Type B pancreatic cell (in vitro differentiated cells): ENCODE data around the gene ZBTB47. TPM values are rescaled to one million over a fixed set of nuclear protein-coding genes. Genes with fewer than 3 reads are reported as not detected.

Source experiments
- DNase-seq: peaks from one replicate; pipeline ENCODE4 v3.0.0; 2021; ENCODE audit warnings: mixed read lengths; ENCODE audit not compliant: unreplicated experiment; ENCODE audit errors: extremely low spot score
- H3K27ac Mint-ChIP-seq: 2 replicates; pipeline ENCODE4 v1.8.0; 2021; ENCODE audit warnings: mild to moderate bottlenecking, mixed read lengths
- H3K27me3 Mint-ChIP-seq: 2 replicates; pipeline ENCODE4 v1.8.0; 2021; ENCODE audit warnings: mixed read lengths
- H3K36me3 Mint-ChIP-seq: 2 replicates; pipeline ENCODE4 v1.8.0; 2021; ENCODE audit warnings: mixed read lengths
- H3K4me1 Mint-ChIP-seq: one replicate; pipeline ENCODE4 v1.8.0; 2021; ENCODE audit warnings: mixed read lengths; ENCODE audit not compliant: unreplicated experiment
- H3K4me3 Mint-ChIP-seq: 2 replicates; pipeline ENCODE4 v1.8.0; 2021; ENCODE audit warnings: mild to moderate bottlenecking, mixed read lengths
- H3K9me3 Mint-ChIP-seq: 2 replicates; pipeline ENCODE4 v1.8.0; 2021; ENCODE audit warnings: mixed read lengths
- CTCF ChIP-seq: fragments of 200-600 bp; sonication (generic); conservative IDR thresholded peaks from 2 replicates; pipeline ENCODE4 v1.5.0; 2021; ENCODE audit warnings: antibody characterized with exemption, mild to moderate bottlenecking
- total RNA-seq: library from RNA; stranded (reverse); gene quantifications from 2 replicates; pipeline ENCODE4 v1.2.1, GENCODE V29; 2021; ENCODE audit warnings: low replicate concordance

ZBTB47 gene
- total RNA-seq, 1 donor from 2014 or later = 8.1 TPM

- H3K27ac Mint-ChIP-seq = no peak overlapping the region
- H3K27me3 Mint-ChIP-seq = peaks cover 6% of the 10 kb centered on the region
- no peak overlapping the region for H3K4me3 Mint-ChIP-seq
- no peaks in the 10 kb centered on the region for H3K36me3 Mint-ChIP-seq
- no peak for TF ChIP-seq CTCF
- H3K4me1 Mint-ChIP-seq = peaks cover 6% of the 10 kb centered on the region
- peaks cover 12% of the 10 kb centered on the region for H3K9me3 Mint-ChIP-seq
- DNase-seq = no peak
These were observed 26.8 kb downstream of the ZBTB47 start for GRCh38 chr3:42680271-42680670.

- no peaks in the 10 kb centered on the region for H3K36me3 Mint-ChIP-seq
- no peak for TF ChIP-seq CTCF
- no peak overlapping the region for H3K27ac Mint-ChIP-seq
- H3K4me1 Mint-ChIP-seq = peaks cover 6% of the 10 kb centered on the region
- peaks cover 6% of the 10 kb centered on the region for H3K27me3 Mint-ChIP-seq
- no peak overlapping the region for H3K4me3 Mint-ChIP-seq
- DNase-seq = no peak
- peaks cover 12% of the 10 kb centered on the region for H3K9me3 Mint-ChIP-seq
These were observed 27.3 kb downstream of the ZBTB47 start for GRCh38 chr3:42680806-42681205.

DNA sequence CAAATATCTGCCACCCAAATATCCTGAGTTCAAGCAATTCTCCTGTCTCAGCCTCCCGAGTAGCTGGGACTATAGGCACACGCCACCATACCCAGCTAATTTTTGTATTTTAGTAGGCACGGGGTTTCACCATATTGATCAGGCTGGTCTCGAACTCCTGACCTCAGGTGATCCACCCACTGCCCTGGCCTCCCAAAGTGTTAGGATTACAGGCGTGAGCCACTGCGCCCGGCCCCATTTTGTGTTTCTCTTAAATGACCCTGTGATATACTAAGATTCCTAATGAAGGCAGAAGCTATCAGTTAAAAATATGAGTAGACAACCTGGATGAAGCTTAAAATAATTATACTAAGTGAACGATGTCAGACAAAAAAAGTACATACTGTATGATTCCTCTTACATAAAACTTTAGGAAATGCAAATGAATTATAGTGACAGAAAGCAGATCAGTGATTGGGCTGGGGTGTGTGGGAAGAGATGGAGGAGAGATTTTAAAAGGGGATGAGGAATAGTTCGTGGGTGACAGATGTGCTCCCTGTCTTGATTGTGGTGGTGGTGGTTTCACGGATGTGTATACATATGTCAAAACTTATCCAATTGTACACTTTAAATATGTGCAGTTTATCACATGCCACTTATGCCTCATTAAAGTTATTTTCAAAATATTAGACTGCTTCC lies 28.0 kb downstream of the ZBTB47 start:
- TF ChIP-seq CTCF = no peak
- H3K36me3 Mint-ChIP-seq = no peaks in the 10 kb centered on the region
- H3K27me3 Mint-ChIP-seq = peaks cover 6% of the 10 kb centered on the region
- H3K4me3 Mint-ChIP-seq = no peak overlapping the region
- peak overlapping the region; percentile 1 for H3K27ac Mint-ChIP-seq
- no peak for DNase-seq
- H3K9me3 Mint-ChIP-seq = peaks cover 9% of the 10 kb centered on the region
- peaks cover 6% of the 10 kb centered on the region for H3K4me1 Mint-ChIP-seq

- Mint-ChIP-seq H3K27me3 (peaks cover 6% of the 10 kb centered on the region), H3K4me3 (no peak overlapping the region), H3K4me1 (peaks cover 6% of the 10 kb centered on the region), H3K9me3 (peaks cover 5% of the 10 kb centered on the region), H3K36me3 (no peaks in the 10 kb centered on the region), H3K27ac (peak overlapping the region; percentile 94)
- TF ChIP-seq CTCF = no peak
- no peak for DNase-seq
These were observed 29.0 kb downstream of the ZBTB47 start for GRCh38 chr3:42682301-42683070.

- Mint-ChIP-seq H3K4me1 (peaks cover 6% of the 10 kb centered on the region), H3K27me3 (peaks cover 6% of the 10 kb centered on the region), H3K27ac (peak overlapping the region; percentile 94), H3K4me3 (peak overlapping the region; percentile 67), H3K9me3 (no peaks in the 10 kb centered on the region), H3K36me3 (no peaks in the 10 kb centered on the region)
- TF ChIP-seq CTCF = no peak
- DNase-seq = no peak
These were observed 30.5 kb downstream of the ZBTB47 start for GRCh38 chr3:42683875-42684598.
